NCI-H2171 treated with DMSO at 0.1 percent for 48 hours (cell line): Measurements from ENCODE around the gene ESRRB.
A peak's percentile ranks its signal among the peaks of the same experiment; 100 is the strongest.

ENCODE experiments used
- DNase-seq: peaks from one replicate; lab custom pipeline; 2025; lab: John Stamatoyannopoulos, UW

Gene ESRRB

DNA sequence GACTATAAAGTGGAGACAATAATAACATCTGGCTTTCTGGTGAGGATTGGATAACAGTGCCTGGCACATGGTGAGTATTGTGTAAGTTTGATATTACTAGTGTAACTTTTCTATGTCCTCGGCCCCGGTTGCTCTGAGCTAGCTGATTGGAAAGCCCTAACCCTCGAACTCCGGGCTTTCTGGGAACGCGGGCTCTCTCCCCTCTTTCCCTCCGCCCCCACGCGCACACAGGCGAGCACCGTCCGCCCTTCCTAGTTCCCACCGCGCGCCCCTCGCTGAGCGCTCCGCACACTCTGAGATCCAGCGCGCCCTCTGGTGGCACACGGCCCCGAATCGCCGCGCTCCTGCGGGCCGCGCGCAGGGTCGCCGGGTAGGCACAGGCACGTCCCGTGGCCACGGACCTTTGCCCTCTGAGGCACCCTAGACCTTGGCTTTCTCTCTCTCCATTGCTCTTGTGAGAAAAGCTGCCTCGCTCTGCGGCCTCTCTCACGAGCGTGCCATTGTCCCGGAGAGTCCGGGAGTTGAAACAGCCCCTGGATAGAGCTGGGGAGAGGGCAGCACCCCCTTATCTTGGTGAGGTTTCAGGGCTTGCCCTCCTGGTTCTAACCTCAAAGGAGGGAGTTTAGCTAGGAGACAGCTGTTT, 23.2 kb upstream of the ESRRB start:
- DNase-seq, result peak; percentile 82

DNA sequence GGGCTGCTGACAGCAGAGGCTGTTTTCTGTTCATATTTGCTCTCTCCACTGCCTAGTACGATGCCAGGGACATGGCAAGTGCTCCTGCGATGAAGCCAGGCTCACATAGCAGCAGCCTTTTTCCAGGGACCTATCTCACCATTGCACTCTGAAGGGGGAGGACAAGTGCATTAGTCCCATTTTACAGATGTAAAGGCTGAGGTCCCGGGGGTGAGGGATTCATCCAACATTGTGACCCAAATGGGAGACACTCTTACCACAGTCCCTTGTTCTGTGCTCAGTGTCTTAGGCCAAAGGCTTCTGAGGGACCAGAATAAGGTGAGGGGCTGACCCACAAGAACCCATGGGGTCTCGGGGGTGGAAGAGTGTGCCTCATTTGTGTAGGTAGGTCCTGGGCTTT, 21.6 kb upstream of the ESRRB start:
- DNase-seq, result no peak

DNA sequence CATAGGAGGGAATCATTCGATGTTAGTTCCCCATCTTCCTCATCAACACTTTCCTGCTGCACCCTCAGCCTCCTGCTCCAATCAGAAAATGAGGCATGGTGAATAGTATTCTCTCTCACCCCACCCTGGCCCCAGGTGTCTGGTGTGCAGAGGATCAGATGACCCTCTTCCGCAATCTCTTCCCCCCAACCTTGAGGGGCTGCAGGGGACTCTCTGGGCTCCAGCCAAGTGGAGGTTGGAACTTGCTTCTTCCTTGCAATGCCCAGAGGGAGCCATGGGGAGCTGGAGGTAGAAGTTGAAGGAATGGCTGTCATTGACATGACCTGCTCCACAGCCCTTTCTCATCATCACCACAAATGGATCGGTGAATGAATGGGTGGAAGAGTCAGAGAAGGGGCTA, 20.2 kb upstream of the ESRRB start:
- no peak for DNase-seq

DNA sequence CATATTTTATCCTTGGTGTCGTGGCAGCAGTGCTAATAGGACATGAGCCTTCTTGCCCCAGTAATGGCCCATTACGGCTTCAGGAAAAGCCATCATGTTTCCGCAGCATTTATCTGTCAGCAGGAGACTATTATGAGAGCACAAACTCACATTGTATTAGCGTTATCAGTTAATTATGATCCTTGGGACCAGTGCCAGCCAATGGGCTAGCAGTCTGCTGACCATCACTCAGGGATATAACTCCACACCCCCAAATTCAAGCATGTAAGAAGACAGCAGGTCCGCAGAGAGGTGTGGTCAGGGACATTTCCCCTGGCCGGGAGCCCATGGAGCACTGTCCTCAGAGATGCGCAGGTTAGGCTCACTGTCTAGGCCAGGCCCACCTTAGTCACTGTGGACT, 4.9 kb upstream of the ESRRB start:
- no peak for DNase-seq

DNA sequence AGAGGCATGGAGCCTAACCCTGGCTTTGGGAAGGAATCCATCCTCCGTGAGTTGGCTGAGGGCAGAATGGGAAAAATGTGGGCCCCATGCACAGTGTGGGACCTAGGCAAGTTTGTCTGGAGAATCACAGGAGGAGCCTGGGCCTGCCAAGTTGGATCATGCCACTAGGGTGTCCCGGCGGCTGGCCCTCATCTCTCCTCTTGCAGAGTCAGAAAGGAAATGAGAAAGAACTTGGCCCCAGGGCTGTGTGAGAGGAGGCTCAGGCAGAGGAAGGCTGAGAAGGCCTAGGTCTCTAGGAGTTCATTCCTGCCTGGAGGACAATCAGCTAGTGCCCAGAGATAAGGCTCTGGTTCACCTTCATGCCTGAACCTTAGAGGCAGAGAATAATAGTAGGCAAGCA, 2.5 kb upstream of the ESRRB start:
- no peak for DNase-seq

DNA sequence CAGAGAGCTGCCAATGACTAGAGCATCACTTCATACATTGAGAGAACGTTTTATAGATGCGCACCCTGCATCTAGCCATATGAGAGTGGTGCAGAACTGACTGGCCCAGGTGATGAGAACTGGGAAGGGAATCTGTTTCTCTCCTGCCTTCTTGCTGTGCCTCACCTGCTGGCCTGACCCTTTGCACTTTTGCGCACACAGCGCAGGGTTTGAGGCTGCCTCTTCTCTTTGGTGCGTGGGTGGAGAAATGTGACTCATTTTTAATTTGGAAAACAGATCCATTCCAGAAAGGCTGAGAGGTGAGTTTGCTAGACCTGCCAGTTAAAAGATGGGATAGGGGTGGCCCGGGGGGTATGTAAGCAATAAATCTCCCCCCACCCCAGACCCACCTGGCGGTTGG, 453 bp upstream of the ESRRB start:
- DNase-seq, result no peak

DNA sequence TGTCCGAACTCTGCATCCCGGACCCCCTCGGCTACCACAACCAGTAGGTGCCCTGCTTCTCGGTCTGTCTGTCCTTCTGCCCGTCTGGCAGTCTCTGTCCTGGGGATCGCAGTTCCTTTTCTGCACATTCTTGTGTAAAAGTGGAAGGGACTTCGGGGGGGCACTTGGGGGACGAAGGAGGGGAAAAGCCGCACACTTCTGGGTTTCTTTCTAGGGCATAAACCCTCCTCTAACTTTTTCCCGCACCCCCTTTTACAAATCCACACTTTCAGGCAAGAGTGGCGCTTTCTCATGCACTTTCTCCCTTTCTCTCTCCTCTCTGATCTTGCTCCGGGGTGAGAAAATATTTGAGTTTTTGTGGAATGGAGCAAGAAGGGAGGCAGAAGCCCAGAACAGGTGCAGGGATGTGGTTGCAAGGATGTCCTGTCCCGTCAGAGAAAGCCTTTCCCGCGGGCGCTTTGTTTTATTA, 506 bp downstream of the ESRRB start:
- no peak for DNase-seq

DNA sequence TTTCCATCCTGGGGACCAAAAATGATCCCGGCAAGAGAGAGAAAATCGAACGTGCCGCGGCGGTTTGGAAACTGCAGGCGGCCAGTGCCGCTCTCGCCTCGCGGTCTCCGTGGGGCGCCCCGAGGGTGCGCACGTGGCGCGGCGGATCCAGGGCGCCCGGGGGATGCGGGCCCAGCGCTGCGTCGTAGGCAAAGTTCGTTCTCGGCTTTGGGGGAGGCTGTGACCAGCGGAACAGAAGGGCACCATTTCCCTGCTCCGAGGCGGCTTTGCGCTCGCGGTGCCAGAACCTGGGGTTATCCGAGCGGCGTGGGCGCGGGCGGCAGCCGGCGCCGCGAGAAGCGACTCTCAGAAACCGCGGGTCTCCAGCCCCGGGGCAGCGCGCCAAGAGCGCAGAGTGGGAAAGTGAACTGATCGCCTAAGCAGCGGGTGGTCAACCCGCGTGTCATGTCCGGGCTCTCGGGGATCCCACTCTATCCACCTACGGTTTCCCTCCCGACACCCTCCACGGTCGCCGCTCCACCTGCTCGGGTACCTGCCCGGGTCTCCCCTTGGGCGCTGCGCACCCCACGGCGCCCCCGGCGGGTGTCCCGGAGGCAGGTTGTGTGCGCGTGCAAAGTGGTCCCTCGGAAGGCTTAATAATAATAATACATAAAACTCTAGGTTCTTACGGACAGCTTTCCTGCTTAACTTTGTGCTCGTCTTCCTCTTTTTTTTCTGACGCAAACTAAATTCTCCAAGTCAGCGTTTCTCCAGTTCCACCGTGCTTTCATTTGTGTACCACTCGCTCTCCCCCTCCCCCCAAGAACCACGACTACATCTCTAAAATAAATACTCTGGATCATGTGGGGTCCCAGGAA, 1.2 kb downstream of the ESRRB start:
- DNase-seq, result peak; percentile 26

DNA sequence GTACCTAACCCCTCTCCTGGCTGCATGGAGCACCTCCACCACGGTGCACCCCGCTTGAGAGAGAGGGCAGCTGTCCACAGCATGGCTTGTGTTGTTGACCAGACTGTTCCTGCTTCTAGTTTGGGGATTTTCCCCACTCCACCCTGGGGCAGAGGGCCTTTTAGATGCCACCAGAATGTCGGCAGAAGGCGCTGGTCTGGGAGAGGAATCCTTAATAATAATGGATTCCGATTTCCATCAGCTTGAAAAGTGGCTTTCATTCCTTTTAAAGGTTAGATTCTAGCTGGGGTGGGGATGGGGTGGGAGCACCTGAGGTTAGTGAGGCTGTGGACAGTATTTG, 1.8 kb downstream of the ESRRB start:
- DNase-seq, result no peak

DNA sequence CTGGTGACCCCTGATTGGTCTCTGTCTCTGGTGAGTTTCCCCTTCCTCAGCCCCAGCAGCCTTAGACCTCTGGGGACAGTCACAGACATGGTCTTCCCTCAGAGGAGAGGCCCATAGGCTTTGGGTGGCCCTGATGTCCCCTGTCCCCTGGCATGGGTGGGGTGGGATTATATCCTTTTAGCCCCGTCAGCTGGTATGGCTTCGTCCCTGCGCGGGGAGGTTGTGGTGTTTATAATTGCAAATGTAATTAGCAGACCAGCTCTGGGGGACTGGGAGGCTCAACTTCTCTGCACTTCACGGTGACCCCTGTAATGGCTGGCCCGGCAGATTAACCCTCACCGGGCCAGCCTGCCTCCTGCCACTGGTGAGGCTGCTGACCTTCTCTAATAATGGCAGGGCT, 5.1 kb downstream of the ESRRB start:
- no peak for DNase-seq

DNA sequence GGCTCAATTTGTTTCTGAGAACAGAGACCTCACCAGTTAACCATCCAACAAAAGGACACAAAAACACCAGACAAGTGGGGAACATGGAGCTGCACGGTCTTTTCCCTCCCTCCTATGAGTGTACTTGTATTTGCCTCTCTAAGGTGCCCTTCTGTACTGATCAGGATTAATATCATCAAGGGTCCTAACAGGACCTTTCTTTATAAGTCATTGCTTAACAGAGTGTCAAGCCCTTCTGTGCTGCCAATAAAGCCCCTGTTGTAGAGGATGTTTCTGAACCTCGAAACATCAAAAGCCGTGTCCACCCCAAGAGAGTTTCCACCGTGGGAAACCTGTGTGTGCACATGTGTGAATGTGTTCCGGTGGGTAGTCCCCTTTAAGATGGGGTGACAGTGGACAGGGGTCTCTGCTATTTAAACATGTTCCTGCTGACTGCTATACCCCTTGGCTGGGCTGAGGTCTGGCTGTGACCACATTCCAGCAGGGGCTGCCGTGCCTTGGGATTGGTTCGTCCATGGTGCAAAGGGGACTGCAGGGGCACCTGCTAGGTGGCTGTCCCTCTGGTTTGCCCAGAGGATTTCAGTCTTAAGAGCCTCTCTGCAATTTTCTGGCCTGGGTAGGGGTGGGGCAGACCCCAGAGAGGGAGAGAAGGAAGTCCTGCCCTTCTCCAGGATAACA, 6.0 kb downstream of the ESRRB start:
- DNase-seq, result no peak

DNA sequence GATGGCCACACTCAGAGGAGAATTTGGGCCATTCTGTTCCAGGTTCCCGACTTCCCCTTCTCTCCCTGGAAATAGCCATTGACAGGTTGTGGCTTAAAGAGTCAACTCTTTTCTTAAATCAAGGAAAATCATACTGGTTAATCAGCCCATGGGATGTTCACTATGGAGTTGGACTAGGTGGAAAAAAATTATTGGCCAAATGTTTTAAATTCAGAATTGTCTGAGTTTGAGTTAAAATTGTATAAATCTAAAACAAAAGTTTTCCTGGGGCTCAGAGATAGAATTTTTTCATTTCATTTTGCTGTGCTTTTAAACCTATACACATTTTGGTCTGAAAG, 6.5 kb downstream of the ESRRB start:
- no peak for DNase-seq

DNA sequence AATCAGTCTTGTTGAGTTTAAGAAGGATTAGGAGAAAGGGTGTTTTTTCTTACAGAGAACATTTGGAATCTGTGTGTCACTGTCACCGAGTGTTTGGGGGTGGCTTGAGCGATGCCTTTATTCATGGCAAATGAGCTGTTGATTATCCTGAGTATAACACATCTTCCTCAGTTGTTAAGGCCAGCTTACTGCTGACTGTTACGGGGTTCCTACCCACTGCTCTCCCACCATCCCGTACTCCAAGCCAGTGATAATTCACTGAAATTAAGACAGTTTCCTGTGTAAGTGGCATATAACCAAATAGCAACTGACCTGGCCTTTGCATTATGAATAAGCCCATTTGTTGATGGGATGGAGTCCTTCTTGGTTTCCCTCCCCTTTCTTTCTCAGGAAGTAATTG, 9.5 kb downstream of the ESRRB start:
- no peak for DNase-seq

DNA sequence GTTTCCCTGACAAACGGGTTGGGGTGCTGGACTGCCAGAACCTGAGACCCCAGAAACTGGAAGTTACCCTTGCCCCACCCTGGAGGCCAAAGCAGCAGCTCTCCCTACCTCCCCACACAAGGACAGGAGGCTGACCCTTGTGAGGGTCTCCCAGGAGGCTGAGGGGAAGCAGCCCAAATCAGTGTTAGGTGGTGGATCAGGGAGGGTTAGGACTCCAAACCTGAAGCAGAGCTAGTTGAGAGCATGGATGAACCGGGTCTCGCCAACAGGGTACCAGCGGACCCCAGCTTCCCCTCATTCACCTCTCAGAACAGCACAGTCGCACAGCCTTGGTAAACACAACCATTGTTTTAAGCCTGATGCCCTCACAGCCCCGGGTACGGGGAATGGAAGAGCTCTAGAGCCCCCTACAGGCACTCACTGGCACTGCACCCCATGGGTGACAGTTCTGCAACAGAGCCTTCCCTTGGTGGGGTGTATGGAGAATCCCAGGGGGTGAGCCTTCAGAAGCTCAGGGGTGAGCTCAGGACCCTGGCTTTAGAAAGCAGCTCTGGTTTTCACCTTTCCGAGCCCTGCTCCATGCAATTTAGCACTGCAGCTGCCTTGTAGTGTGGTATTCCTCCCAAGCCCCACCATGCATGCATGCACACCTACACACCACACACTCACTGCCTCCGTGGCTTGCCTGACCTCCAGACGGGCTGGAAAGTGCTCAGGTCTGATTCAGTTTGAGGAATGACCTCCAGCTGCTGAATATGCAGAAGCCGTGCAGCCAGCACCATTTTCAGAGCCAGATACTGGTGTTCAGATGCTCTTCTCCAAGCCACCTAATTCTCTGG, 11.2 kb downstream of the ESRRB start:
- peak; percentile 57 for DNase-seq

DNA sequence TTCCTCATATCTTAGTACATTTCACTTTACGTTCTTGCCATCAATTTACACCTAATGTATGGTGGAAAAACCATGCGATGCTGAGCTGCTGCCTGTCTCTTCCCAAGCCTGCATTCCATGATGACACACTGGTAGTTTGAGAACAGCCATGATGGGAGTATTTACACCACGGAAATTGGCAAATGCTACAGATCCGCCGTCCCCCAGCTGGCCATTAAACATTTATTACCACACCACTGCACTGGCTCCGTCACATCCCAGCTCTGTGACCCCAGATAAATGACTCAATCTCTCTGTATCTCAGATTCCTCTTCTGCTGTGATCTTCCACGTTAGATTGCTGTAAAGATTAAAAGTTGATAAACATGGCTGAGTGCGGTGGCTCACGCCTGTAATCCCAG, 13.9 kb downstream of the ESRRB start:
- DNase-seq, result no peak

DNA sequence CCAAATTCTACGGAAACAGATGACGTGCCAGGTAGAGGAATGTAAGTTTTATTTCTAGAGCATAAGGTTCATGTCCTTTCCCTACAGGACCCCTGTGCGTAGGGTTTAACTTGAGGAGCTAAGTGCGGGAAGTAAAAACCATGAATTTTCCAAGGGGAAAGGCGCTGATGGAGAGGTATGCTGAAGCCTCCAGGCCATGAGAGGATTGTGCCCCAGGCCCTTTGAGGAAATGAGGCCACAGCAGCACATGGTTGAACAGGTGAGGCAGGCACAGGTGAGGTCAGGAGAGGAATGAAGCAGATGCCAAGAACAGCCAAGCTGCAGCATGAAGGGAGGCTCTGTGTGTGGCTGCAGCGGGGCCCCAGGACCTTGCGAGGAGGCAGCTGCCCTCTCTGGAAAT, 14.7 kb downstream of the ESRRB start:
- DNase-seq, result no peak

DNA sequence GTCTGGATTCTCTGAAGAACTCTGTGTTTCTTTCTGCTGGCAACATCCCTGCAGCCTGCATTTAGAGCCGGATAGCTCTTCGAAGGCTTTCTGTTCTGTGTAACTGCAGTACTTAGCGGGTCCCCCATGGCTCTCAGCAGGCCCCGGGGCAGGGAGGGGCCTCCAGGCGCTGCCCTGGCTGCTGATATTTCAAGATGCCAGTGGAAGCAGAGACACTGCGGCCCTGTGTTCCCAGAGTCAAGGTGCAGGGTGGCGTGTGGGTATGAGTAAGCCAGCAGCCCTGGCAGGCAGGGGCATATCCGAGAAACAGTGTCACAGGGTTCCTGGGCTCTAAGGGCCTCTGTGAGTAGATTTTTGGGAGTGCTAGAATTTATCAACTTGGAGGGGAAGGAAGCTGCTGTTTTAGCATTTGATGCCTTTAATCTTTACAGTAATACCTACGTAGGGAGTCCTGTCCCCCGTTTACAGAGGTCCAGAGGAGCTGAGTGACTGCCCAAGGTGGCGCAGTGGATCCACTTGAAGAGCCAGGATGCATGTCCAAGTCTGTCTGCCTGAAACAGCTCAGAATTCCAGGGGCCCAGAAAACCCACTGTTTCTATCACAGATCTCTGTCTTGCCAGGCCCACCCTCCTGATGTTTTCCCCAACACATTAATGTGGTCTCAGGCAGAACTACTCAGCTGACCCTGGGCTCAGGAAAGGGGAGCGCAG, 16.2 kb downstream of the ESRRB start:
- DNase-seq, result no peak

DNA sequence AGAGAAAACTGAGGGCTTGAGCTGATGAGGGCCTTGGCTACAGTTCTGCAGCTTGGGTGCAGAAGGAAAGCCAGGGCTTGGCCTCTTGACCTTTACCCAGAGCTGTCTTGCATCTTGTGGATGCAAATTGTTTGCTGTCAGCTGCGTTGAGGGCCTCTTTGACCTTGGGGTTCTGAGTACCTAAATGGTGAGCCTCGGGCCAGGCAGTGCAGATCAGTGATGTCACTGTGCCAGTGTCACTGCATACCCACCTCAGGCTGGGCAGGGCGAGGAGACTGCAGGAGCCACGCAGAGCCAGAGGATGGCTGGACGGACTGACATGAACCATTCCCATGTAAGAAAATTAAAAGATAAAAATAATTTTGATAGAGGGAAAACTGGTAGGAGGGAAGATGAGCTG, 18.6 kb downstream of the ESRRB start:
- no peak for DNase-seq

DNA sequence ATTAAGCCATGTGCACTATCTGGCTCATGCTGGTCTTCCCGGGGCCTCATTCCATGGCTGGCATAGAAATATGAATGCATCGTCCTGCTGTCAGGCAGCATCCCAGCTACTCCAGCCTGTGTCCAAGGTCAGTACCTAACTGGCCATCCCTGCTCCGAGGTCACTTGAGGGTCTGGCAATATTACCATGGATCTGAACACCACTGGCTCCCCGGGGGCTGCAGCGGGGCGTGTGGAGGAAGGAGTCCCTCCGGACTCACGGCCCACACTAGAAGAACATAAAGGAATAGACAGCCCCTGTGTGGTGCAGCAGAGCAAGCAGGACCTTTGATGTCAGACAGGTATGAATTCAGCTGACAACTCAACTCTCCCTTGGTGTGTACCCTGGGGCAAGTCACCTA, 19.2 kb downstream of the ESRRB start:
- DNase-seq, result no peak

DNA sequence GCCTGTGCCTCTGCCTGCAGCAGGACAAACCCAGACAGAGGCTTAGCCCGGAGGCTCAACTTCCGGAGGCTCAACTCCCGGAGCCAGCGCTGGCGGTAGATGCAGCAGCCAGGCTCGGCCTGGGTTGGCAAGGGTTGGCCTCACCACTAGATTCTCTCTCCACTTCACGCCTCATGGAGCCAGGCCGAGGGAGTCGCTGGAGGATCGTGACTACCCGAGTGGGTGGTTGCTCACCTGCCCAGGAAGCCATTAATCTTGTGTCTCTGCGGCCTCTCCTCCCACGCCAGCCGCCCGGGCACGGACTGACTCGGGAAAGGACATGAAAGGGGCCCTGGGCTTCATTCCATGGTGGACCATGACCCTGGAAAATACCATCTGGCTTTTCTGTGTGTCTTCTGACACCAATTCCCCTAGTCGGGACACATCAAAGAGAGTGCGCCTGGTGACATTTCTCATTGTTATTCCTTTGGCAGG, 20.8 kb downstream of the ESRRB start:
- no peak for DNase-seq

DNA sequence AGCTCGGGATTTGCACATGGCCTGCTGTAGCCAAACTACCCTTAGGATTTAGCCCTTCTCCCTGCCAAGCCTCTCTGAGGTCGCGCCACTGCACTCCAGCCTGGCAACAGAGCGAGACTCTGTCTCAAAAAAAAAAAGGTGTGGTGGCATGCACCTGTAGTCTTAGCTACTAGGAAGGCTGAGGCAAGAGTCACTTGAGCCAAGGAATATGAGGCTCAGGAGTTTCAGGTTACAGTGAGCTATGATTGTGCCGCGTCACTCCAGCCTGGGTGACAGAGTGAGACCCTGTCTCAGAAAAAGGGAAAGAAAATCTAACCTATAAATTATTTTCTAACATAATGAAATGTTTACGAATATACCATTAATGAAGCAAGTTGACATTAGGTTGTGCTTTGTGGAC, 29.7 kb downstream of the ESRRB start:
- DNase-seq, result peak; percentile 77
